Measurements from ENCODE around the gene STAB1.

STAB1 gene

GRCh38 chr3:52535411-52536111 is 40.4 kb downstream of the STAB1 start:
- Mint-ChIP-seq H3K27ac (peak overlapping the region; percentile 99), H3K27me3 (no peaks in the 10 kb centered on the region), H3K4me3 (peak overlapping the region; percentile 100), H3K9me3 (no peaks in the 10 kb centered on the region), H3K4me1 (peaks cover 53% of the 10 kb centered on the region), H3K36me3 (ENCODE audit: low read depth) (peaks cover 22% of the 10 kb centered on the region)
- DNase-seq: no peak
- no peak for ATAC-seq

DNA sequence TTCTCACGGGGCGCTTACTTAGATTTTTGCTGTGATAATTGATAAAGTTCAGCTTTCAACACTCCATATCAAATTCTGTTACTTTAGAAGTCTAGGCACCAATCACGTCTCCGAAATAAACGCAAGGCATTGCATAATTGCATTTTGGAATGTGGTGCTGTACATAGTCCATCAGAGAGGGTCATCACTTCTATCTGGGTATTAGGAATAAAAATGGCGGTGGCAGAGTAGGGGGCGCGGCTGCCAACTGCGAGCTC is 40.9 kb downstream of the STAB1 start:
- ATAC-seq: no peak
- DNase-seq: no peak
- Mint-ChIP-seq H3K27ac (peak overlapping the region; percentile 99), H3K27me3 (no peaks in the 10 kb centered on the region), H3K36me3 (ENCODE audit: low read depth) (peaks cover 27% of the 10 kb centered on the region), H3K9me3 (no peaks in the 10 kb centered on the region), H3K4me3 (peak overlapping the region; percentile 100), H3K4me1 (peaks cover 57% of the 10 kb centered on the region)

DNA sequence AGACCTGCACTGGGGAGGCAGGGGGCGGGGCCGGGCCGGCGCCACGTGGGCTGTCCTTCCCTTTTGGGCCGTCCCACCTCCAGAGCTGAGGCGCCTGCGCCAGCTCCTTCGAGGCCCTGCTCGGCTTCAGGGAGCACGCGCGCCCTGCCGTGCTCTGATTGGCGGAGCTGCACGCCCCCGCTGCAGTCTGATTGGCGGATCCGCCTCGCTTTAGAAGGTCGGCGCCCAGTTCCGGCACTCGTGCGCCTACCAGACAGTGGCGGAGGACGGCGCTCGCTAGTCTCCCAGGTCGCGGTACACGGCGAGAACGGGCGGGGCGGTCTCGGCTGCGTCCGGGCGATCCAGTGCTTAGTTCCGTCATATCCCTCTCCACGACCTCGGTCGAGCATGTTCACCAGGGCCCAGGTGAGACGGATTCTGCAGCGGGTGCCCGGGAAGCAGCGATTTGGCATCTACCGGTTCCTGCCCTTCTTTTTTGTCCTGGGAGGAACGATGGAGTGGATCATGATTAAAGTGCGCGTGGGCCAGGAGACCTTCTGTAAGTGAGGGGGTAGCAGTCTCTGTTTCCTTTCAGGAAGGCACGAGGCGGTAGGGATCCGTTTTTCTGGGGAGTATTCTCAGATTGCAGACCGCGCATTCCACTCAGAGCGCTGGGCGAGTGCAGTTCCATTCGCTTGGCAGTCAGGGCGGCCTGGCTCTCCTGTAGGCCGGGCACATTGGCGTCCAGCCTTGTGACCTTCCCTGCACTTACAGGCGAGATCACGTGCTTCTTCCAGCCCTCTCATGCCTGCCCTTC is 41.4 kb downstream of the STAB1 start, which contains the start of gene UQCC5:
UQCC5 (plus strand) TSS at position 237 of the 796 bp plus-strand sequence; CDS start at position 388, 151 bp downstream.
- Mint-ChIP-seq H3K36me3 (ENCODE audit: low read depth) (peaks cover 29% of the 10 kb centered on the region), H3K27me3 (no peaks in the 10 kb centered on the region), H3K4me3 (peak within 1 kb of the TSS; percentile 100), H3K27ac (peak within 1 kb of the TSS; percentile 99), H3K4me1 (peaks cover 57% of the 10 kb centered on the region), H3K9me3 (no peaks in the 10 kb centered on the region)
- peak; percentile 97 for DNase-seq
- ATAC-seq: peak; percentile 92

GRCh38 chr3:52537165-52537620 is 42.1 kb downstream of the STAB1 start:
- Mint-ChIP-seq H3K27ac (peak overlapping the region; percentile 99), H3K4me3 (peak overlapping the region; percentile 100), H3K4me1 (peaks cover 52% of the 10 kb centered on the region), H3K9me3 (no peaks in the 10 kb centered on the region), H3K27me3 (no peaks in the 10 kb centered on the region), H3K36me3 (ENCODE audit: low read depth) (peaks cover 31% of the 10 kb centered on the region)
- ATAC-seq: no peak
- DNase-seq: no peak

- Mint-ChIP-seq H3K27me3 (no peaks in the 10 kb centered on the region), H3K4me1 (peaks cover 47% of the 10 kb centered on the region)
Measured at GRCh38 chr3:52537726-52538421, 42.7 kb downstream of the STAB1 start.

GRCh38 chr3:52539010-52539653 is 44.0 kb downstream of the STAB1 start:
- no peaks in the 10 kb centered on the region for H3K27me3 Mint-ChIP-seq
- H3K9me3 Mint-ChIP-seq: no peaks in the 10 kb centered on the region
- no peak for ATAC-seq
- H3K4me3 Mint-ChIP-seq: peak overlapping the region; percentile 58
- DNase-seq: no peak
- H3K4me1 Mint-ChIP-seq: peaks cover 47% of the 10 kb centered on the region
- peaks cover 31% of the 10 kb centered on the region for H3K36me3 Mint-ChIP-seq (ENCODE audit: low read depth)
- peak overlapping the region; percentile 58 for H3K27ac Mint-ChIP-seq

More at GRCh38 chr3:52537726-52538421, 42.7 kb downstream of the STAB1 start:
- Mint-ChIP-seq H3K27ac (peak overlapping the region; percentile 99), H3K36me3 (ENCODE audit: low read depth) (peaks cover 31% of the 10 kb centered on the region), H3K9me3 (no peaks in the 10 kb centered on the region), H3K4me3 (peak overlapping the region; percentile 100)
- DNase-seq (no peak), ATAC-seq (no peak)

GRCh38 chr3:52541050-52541449 is 45.9 kb downstream of the STAB1 start:
- no peak for ATAC-seq
- peaks cover 39% of the 10 kb centered on the region for H3K4me1 Mint-ChIP-seq
- no peaks in the 10 kb centered on the region for H3K27me3 Mint-ChIP-seq
- no peaks in the 10 kb centered on the region for H3K9me3 Mint-ChIP-seq
- H3K27ac Mint-ChIP-seq: no peak overlapping the region
- DNase-seq: no peak
- no peak overlapping the region for H3K4me3 Mint-ChIP-seq
- H3K36me3 Mint-ChIP-seq (ENCODE audit: low read depth): peaks cover 37% of the 10 kb centered on the region

GRCh38 chr3:52544937-52545336 is 49.8 kb downstream of the STAB1 start:
- Mint-ChIP-seq H3K9me3 (no peaks in the 10 kb centered on the region), H3K27ac (peak overlapping the region; percentile 50), H3K27me3 (no peaks in the 10 kb centered on the region), H3K4me1 (peaks cover 9% of the 10 kb centered on the region), H3K36me3 (ENCODE audit: low read depth) (peaks cover 29% of the 10 kb centered on the region), H3K4me3 (no peak overlapping the region)
- ATAC-seq (no peak), DNase-seq (no peak)

GRCh38 chr3:52546111-52546901 is 51.2 kb downstream of the STAB1 start:
- Mint-ChIP-seq H3K4me1 (peaks cover 2% of the 10 kb centered on the region), H3K36me3 (ENCODE audit: low read depth) (peaks cover 21% of the 10 kb centered on the region), H3K27me3 (no peaks in the 10 kb centered on the region), H3K9me3 (no peaks in the 10 kb centered on the region), H3K27ac (no peak overlapping the region), H3K4me3 (no peak overlapping the region)
- DNase-seq (no peak), ATAC-seq (no peak)

DNA sequence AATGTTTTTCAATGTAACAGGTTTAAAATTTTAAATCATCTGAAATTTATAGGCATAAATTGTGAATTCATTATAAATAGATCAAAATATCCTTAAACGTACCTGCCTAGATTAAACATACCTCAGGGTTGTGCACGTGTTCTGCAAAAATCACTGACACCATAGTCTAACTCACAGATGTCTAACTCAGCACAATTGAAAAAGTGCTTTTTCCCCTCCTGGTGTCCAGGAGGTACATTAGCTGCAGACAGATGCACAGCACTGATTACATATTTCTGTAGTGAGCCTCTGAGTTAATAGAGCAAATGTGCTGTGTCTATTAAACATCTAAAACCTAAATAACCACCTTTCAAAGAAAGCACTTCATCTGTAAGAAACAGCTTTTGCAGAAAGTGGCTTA is 52.0 kb downstream of the STAB1 start:
- Mint-ChIP-seq H3K27ac (no peak overlapping the region), H3K4me1 (peaks cover 2% of the 10 kb centered on the region), H3K27me3 (no peaks in the 10 kb centered on the region), H3K9me3 (no peaks in the 10 kb centered on the region), H3K36me3 (ENCODE audit: low read depth) (peaks cover 21% of the 10 kb centered on the region), H3K4me3 (no peak overlapping the region)
- ATAC-seq: no peak
- DNase-seq: no peak

GRCh38 chr3:52551118-52551517 is 56.0 kb downstream of the STAB1 start:
- DNase-seq: no peak
- H3K4me3 Mint-ChIP-seq: no peak overlapping the region
- H3K4me1 Mint-ChIP-seq: peaks cover 7% of the 10 kb centered on the region
- no peaks in the 10 kb centered on the region for H3K27me3 Mint-ChIP-seq
- no peak overlapping the region for H3K27ac Mint-ChIP-seq
- peaks cover 24% of the 10 kb centered on the region for H3K36me3 Mint-ChIP-seq (ENCODE audit: low read depth)
- no peaks in the 10 kb centered on the region for H3K9me3 Mint-ChIP-seq
- ATAC-seq: no peak

- no peak for ATAC-seq
- H3K27me3 Mint-ChIP-seq: no peaks in the 10 kb centered on the region
- peaks cover 11% of the 10 kb centered on the region for H3K4me1 Mint-ChIP-seq
- no peaks in the 10 kb centered on the region for H3K9me3 Mint-ChIP-seq
- no peak for DNase-seq
- no peak overlapping the region for H3K27ac Mint-ChIP-seq
- peaks cover 25% of the 10 kb centered on the region for H3K36me3 Mint-ChIP-seq (ENCODE audit: low read depth)
- no peak overlapping the region for H3K4me3 Mint-ChIP-seq
Measured at GRCh38 chr3:52552089-52552488, 57.0 kb downstream of the STAB1 start.

DNA sequence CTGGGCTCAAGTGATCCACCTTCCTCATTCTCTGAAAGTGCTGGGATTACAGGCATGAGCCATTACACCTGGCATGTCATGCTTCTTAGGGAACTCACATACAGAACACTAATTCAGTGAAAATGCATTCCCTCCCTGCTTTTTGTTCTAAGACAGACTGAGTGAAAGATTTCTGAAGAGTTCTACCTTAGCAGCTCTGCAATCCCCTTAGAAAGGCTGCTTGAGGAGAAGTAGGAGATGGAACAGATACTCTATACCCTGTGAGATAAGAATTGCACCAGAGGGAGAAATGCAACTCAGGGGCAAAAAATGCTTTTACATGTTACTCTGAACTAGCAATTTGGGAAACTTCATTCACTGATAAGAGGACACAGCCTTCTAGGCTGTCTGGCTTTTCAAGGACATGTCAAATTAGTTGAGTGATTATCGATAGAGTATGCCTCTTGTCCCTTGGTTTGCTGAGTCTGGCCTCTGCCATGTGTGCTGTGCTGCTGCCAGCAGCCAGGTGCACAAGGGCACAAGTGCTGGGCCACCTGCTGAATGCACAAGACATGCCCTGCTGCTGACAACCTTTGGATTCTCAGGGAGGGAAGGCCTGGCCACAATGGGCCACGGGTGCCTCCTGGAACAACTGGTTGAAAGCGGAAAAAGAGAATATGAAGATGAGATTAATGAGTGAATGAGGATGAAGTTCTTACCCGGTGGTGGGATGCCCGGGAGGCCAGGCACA is 59.1 kb downstream of the STAB1 start:
- Mint-ChIP-seq H3K27me3 (no peaks in the 10 kb centered on the region), H3K27ac (no peak overlapping the region), H3K36me3 (ENCODE audit: low read depth) (peaks cover 29% of the 10 kb centered on the region), H3K4me1 (peaks cover 11% of the 10 kb centered on the region), H3K4me3 (no peak overlapping the region), H3K9me3 (no peaks in the 10 kb centered on the region)
- ATAC-seq (no peak), DNase-seq (no peak)

Measured in activated naive CD8-positive, alpha-beta T cell treated with anti-CD3 and anti-CD28 coated beads, Interleukin-2, amount 50 U/mL, for 24 hours (primary cell).